ENCODE measurements around the gene XRN1. TPM values are rescaled to one million over a fixed set of nuclear protein-coding genes. Genes with fewer than 3 reads are reported as not detected.

The XRN1 gene
- total RNA-seq, 1 experiment from 2014 or later, result 26.7 TPM

DNA sequence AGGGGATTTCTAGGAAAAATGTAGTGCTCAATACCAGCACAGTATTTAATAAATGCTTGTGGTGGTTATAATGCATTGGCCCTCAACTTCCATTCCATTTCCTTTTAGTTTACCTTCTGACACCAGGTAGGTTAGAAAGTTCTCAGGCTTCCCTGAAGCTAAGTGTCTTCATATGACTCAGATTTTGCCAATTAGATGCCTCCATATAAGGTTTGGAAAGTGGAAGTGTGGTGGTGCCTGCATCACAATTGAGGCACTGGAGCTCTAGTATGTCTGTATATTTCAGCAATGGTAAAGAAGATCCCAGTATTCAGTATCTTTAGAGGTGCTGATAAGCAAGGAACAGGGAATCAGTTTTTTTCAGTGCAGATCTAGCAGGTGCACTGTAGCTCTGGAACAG lies 18.3 kb downstream of the XRN1 start:
- no TSS peak for BruUV-seq (replicated peaks)
- no peak for DNase-seq (ENCODE audit: low spot score)
- CTCF ChIA-PET, result no interaction called here
- Histone ChIP-seq H3K4me1 (ENCODE audit: insufficient read depth, low read length, poor library complexity, severe bottlenecking) (no peaks in the 10 kb centered on the region), H3K27me3 (replicated peaks; ENCODE audit: insufficient read depth, low read depth, low read length, poor library complexity) (no peaks in the 10 kb centered on the region), H3K4me3 (ENCODE audit: low read depth, low read length, poor library complexity, severe bottlenecking) (no peak overlapping the region), H3K27ac (ENCODE audit: low read depth, low read length, poor library complexity, severe bottlenecking) (no peak overlapping the region), H3K36me3 (ENCODE audit: insufficient read depth, low read length, poor library complexity, severe bottlenecking) (peaks cover 4% of the 10 kb centered on the region), H3K9me3 (ENCODE audit: low read depth, low read length, poor library complexity, severe bottlenecking) (no peaks in the 10 kb centered on the region)
- intact Hi-C loops (cut with micrococcal nuclease; ENCODE audit: unreplicated experiment), result no loop called here
- TF ChIP-seq EZH2 (IDR thresholded peaks at IDR 0.05; ENCODE audit: borderline replicate concordance, low read depth, low read length, poor library complexity, severe bottlenecking), result no peak
- TF ChIP-seq, protein P1, sequence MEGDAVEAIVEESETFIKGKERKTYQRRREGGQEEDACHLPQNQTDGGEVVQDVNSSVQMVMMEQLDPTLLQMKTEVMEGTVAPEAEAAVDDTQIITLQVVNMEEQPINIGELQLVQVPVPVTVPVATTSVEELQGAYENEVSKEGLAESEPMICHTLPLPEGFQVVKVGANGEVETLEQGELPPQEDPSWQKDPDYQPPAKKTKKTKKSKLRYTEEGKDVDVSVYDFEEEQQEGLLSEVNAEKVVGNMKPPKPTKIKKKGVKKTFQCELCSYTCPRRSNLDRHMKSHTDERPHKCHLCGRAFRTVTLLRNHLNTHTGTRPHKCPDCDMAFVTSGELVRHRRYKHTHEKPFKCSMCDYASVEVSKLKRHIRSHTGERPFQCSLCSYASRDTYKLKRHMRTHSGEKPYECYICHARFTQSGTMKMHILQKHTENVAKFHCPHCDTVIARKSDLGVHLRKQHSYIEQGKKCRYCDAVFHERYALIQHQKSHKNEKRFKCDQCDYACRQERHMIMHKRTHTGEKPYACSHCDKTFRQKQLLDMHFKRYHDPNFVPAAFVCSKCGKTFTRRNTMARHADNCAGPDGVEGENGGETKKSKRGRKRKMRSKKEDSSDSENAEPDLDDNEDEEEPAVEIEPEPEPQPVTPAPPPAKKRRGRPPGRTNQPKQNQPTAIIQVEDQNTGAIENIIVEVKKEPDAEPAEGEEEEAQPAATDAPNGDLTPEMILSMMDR (conservative IDR thresholded peaks at IDR 0.05; ENCODE audit: low read depth, low read length), result no peak
- POLR2A ChIA-PET (ENCODE audit: low non-redundant PET), result no interaction called here

DNA sequence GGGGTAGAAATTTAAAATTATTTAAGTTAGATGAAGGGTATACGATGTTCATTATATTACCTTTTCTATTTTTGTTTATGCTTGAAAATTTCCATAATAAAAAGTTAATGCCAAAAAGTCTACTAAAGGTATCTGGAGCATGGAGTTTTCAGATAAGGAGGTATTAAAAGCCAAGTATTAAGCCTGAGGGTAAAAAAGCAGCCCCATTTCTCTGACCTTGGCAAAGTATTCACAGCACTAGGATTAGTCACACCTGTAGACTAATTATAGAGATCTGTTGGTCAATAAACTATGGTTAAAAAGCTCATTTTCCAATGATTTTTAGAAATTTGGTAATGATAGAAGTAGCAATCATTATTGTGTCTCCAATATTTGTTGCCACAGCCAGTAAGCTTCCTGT lies 23.1 kb downstream of the XRN1 start:
- intact Hi-C loops (cut with micrococcal nuclease; ENCODE audit: unreplicated experiment), result no loop called here
- DNase-seq (ENCODE audit: low spot score), result no peak
- Histone ChIP-seq H3K9me3 (ENCODE audit: low read depth, low read length, poor library complexity, severe bottlenecking) (no peaks in the 10 kb centered on the region), H3K36me3 (ENCODE audit: insufficient read depth, low read length, poor library complexity, severe bottlenecking) (peaks cover 4% of the 10 kb centered on the region), H3K4me3 (ENCODE audit: low read depth, low read length, poor library complexity, severe bottlenecking) (no peak overlapping the region), H3K27ac (ENCODE audit: low read depth, low read length, poor library complexity, severe bottlenecking) (no peak overlapping the region), H3K27me3 (replicated peaks; ENCODE audit: insufficient read depth, low read depth, low read length, poor library complexity) (no peaks in the 10 kb centered on the region), H3K4me1 (ENCODE audit: insufficient read depth, low read length, poor library complexity, severe bottlenecking) (no peaks in the 10 kb centered on the region)
- BruUV-seq (replicated peaks), result no TSS peak
- POLR2A ChIA-PET (ENCODE audit: low non-redundant PET), result no interaction called here
- TF ChIP-seq, protein P1 (conservative IDR thresholded peaks at IDR 0.05; ENCODE audit: low read depth, low read length), result no peak
- no peak for TF ChIP-seq EZH2 (IDR thresholded peaks at IDR 0.05; ENCODE audit: borderline replicate concordance, low read depth, low read length, poor library complexity, severe bottlenecking)
- CTCF ChIA-PET, result no interaction called here

- Histone ChIP-seq H3K9me3 (ENCODE audit: low read depth, low read length, poor library complexity, severe bottlenecking) (no peaks in the 10 kb centered on the region), H3K4me1 (ENCODE audit: insufficient read depth, low read length, poor library complexity, severe bottlenecking) (no peaks in the 10 kb centered on the region), H3K27ac (ENCODE audit: low read depth, low read length, poor library complexity, severe bottlenecking) (no peak overlapping the region), H3K36me3 (ENCODE audit: insufficient read depth, low read length, poor library complexity, severe bottlenecking) (peaks cover 14% of the 10 kb centered on the region), H3K4me3 (ENCODE audit: low read depth, low read length, poor library complexity, severe bottlenecking) (no peak overlapping the region), H3K27me3 (replicated peaks; ENCODE audit: insufficient read depth, low read depth, low read length, poor library complexity) (no peaks in the 10 kb centered on the region)
- intact Hi-C loops (cut with micrococcal nuclease; ENCODE audit: unreplicated experiment), result no loop called here
- POLR2A ChIA-PET (ENCODE audit: low non-redundant PET), result no interaction called here
- CTCF ChIA-PET, result no interaction called here
- TF ChIP-seq, protein P1 (conservative IDR thresholded peaks at IDR 0.05; ENCODE audit: low read depth, low read length), result no peak
- TF ChIP-seq EZH2 (IDR thresholded peaks at IDR 0.05; ENCODE audit: borderline replicate concordance, low read depth, low read length, poor library complexity, severe bottlenecking), result no peak
- no TSS peak for BruUV-seq (replicated peaks)
- no peak for DNase-seq (ENCODE audit: low spot score)
Measured at GRCh38 chr3:142418926-142419592, 28.8 kb downstream of the XRN1 start.
